ENCODE results near the gene NPAS2. TPM values are rescaled to one million over a fixed set of nuclear protein-coding genes. Genes with fewer than 3 reads are reported as not detected.
A peak's percentile ranks its signal among the peaks of the same experiment; 100 is the strongest.

The NPAS2 gene
- total RNA-seq, 4 donors from 2014 or later, result 7.7 to 83.2 (median 15.1) TPM

GRCh38 chr2:100895934-100896685, 76.2 kb downstream of the NPAS2 start:
- no peaks in the 10 kb centered on the region for H3K4me1 ChIP-seq
- DNase-seq (ENCODE audit: low spot score in 2 of 2), result no peak
- peaks cover 0 to 12% (median 0%) of the 10 kb centered on the region in 4 donors for H3K9me3 ChIP-seq
- H3K27ac ChIP-seq, result no peak overlapping the region
- H3K36me3 ChIP-seq, result no peaks in the 10 kb centered on the region
- no peaks in the 10 kb centered on the region for H3K27me3 ChIP-seq
- 57 to 60% methylated on average over 3 of the region's 3 CpGs for WGBS, 2 donors
- no peak overlapping the region for H3K4me3 ChIP-seq
- TF ChIP-seq EP300 (IDR thresholded peaks at IDR 0.05) (no peak), CTCF (IDR thresholded peaks at IDR 0.05) (no peak), POLR2A (IDR thresholded peaks at IDR 0.05) (no peak)

DNA sequence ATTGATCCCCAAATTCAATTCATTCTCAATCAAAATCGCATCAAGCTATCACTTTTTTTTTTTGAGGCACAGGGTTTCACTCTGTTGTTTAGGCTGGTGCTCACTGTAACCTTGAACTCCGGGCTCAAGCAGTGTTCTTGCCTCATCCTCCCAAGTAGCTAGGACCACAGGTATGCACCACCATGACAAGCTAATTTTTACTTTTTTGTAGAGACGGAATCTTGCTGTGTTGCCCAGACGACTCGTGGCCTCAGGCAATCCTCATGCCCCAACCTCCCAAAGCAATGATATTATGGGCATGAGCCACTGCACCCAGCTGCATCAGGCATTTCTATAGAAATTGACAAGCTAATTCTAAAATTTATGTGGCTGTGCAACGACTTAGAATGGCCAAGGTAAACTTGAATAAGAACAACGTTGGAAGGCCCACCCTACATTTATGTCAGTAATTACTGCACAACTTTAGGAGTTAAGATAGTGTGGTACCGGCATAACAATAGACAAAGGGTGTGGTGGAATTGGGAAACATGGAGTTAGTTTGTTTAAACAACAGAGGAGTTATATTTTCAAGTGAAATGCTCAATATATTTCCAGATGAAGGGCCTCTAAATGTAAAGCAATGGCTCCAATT, 78.2 kb downstream of the NPAS2 start:
- Histone ChIP-seq H3K4me1 (peaks cover 0 to 7% (median 0%) of the 10 kb centered on the region in 4 donors), H3K27ac (no peak overlapping the region), H3K27me3 (no peaks in the 10 kb centered on the region), H3K36me3 (no peaks in the 10 kb centered on the region), H3K9me3 (peaks cover 0 to 12% (median 0%) of the 10 kb centered on the region in 4 donors), H3K4me3 (no peak overlapping the region)
- 77 to 81% methylated on average over 8 of the region's 8 CpGs for WGBS, 2 donors
- TF ChIP-seq CTCF (IDR thresholded peaks at IDR 0.05) (no peak), POLR2A (IDR thresholded peaks at IDR 0.05) (no peak), EP300 (IDR thresholded peaks at IDR 0.05) (no peak)
- no peak for DNase-seq (ENCODE audit: low spot score in 2 of 2)

GRCh38 chr2:100900156-100900795, 80.3 kb downstream of the NPAS2 start:
- H3K9me3 ChIP-seq, result peaks cover 0 to 12% (median 0%) of the 10 kb centered on the region in 4 donors
- 88 to 90% methylated on average over 5 of the region's 5 CpGs for WGBS, 2 donors
- peaks cover 0 to 15% (median 0%) of the 10 kb centered on the region in 4 donors for H3K4me1 ChIP-seq
- DNase-seq (ENCODE audit: low spot score in 2 of 2), result no peak
- H3K27me3 ChIP-seq, result no peaks in the 10 kb centered on the region
- H3K36me3 ChIP-seq, result no peaks in the 10 kb centered on the region
- no peak overlapping the region for H3K27ac ChIP-seq
- TF ChIP-seq POLR2A (IDR thresholded peaks at IDR 0.05) (no peak), CTCF (IDR thresholded peaks at IDR 0.05) (no peak), EP300 (IDR thresholded peaks at IDR 0.05) (no peak)
- H3K4me3 ChIP-seq, result no peak overlapping the region

DNA sequence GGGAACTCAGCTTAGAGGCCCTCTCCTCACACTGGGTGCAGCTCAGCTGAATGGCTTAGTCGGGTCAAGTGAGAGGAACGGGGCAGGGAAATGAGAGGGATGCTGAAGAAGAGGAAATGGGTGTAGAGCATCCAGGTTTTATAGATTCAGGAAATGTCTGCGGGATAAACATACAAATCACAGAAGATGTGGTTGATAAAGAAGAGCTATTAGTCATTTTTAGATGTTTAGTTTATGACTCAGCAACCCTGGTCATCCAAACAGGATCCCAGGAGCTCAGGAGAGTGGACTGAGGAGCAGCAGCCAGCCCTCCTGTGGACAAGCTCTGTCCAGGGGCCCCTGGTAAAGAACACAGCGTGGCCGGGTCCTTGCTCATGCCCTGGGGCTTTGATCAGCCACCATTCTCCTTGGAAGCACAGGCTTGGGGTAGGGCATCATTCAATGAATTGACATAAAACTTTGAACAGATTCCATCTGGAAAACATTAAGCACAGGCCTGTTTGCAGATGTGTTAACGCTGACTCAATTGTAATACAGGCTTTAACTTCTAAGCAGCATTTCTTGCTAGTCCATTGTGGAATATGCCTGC, 83.0 kb downstream of the NPAS2 start:
- WGBS, 2 donors, result 53 to 55% methylated on average over 6 of the region's 6 CpGs
- peak in 1 of 2 donors; percentile 19 for DNase-seq (ENCODE audit: low spot score in 2 of 2)
- no peak for TF ChIP-seq CTCF (IDR thresholded peaks at IDR 0.05)
- peak in 1 of 2 donors; percentile 42 for TF ChIP-seq EP300 (IDR thresholded peaks at IDR 0.05)
- Histone ChIP-seq H3K4me1 (peaks cover 0 to 15% (median 0%) of the 10 kb centered on the region in 4 donors), H3K27ac (no peak overlapping the region), H3K27me3 (no peaks in the 10 kb centered on the region), H3K9me3 (peaks cover 0 to 12% (median 0%) of the 10 kb centered on the region in 4 donors), H3K4me3 (no peak overlapping the region), H3K36me3 (no peaks in the 10 kb centered on the region)

Measured in tibial nerve (tissue), 4 donors.